ENCODE measurements around the gene ZNF784.

The ZNF784 gene

GRCh38 chr19:55599468-55599841, 24.9 kb downstream of the ZNF784 start, which contains the start of gene FIZ1:
FIZ1 (minus strand) TSS chr19:55599517; CDS start chr19:55597865, 1,652 bp downstream.
- Mint-ChIP-seq H3K36me3 (ENCODE audit: low read depth) (peaks cover 30% of the 10 kb centered on the region), H3K27ac (peak within 1 kb of the TSS; percentile 99), H3K4me1 (peaks cover 26% of the 10 kb centered on the region), H3K9me3 (peaks cover 4% of the 10 kb centered on the region), H3K4me3 (peak within 1 kb of the TSS; percentile 97), H3K27me3 (no peaks in the 10 kb centered on the region)
- DNase-seq (peak; percentile 96), ATAC-seq (peak; percentile 72)

GRCh38 chr19:55598719-55599467, 25.5 kb downstream of the ZNF784 start:
- Mint-ChIP-seq H3K9me3 (peaks cover 4% of the 10 kb centered on the region), H3K4me3 (peak overlapping the region; percentile 97), H3K27me3 (no peaks in the 10 kb centered on the region), H3K36me3 (ENCODE audit: low read depth) (peaks cover 30% of the 10 kb centered on the region), H3K4me1 (peaks cover 23% of the 10 kb centered on the region), H3K27ac (peak overlapping the region; percentile 99)
- ATAC-seq (peak; percentile 55), DNase-seq (peak; percentile 94)

GRCh38 chr19:55598034-55598433, 26.3 kb downstream of the ZNF784 start:
- ATAC-seq (no peak), DNase-seq (no peak)
- Mint-ChIP-seq H3K9me3 (peaks cover 4% of the 10 kb centered on the region), H3K4me3 (no peak overlapping the region), H3K36me3 (ENCODE audit: low read depth) (peaks cover 33% of the 10 kb centered on the region), H3K27me3 (no peaks in the 10 kb centered on the region), H3K27ac (no peak overlapping the region), H3K4me1 (peaks cover 18% of the 10 kb centered on the region)

- H3K4me1 Mint-ChIP-seq = peaks cover 18% of the 10 kb centered on the region
- no peak for DNase-seq
- no peak for ATAC-seq
- no peak overlapping the region for H3K4me3 Mint-ChIP-seq
- no peak overlapping the region for H3K27ac Mint-ChIP-seq
- H3K36me3 Mint-ChIP-seq (ENCODE audit: low read depth) = peaks cover 33% of the 10 kb centered on the region
- peaks cover 4% of the 10 kb centered on the region for H3K9me3 Mint-ChIP-seq
- H3K27me3 Mint-ChIP-seq = no peaks in the 10 kb centered on the region
These were observed 26.9 kb downstream of the ZNF784 start for GRCh38 chr19:55597501-55597921.

- Mint-ChIP-seq H3K27ac (no peak overlapping the region), H3K27me3 (no peaks in the 10 kb centered on the region), H3K36me3 (ENCODE audit: low read depth) (peaks cover 38% of the 10 kb centered on the region), H3K4me1 (peaks cover 13% of the 10 kb centered on the region), H3K4me3 (no peak overlapping the region), H3K9me3 (peaks cover 4% of the 10 kb centered on the region)
- ATAC-seq = no peak
- DNase-seq = no peak
These were observed 28.1 kb downstream of the ZNF784 start for GRCh38 chr19:55596304-55596703.

- no peak for ATAC-seq
- Mint-ChIP-seq H3K36me3 (ENCODE audit: low read depth) (peaks cover 38% of the 10 kb centered on the region), H3K27ac (no peak overlapping the region), H3K4me1 (peaks cover 9% of the 10 kb centered on the region), H3K9me3 (peaks cover 4% of the 10 kb centered on the region), H3K4me3 (no peak overlapping the region), H3K27me3 (no peaks in the 10 kb centered on the region)
- no peak for DNase-seq
These were observed 29.3 kb downstream of the ZNF784 start for GRCh38 chr19:55594996-55595545.

- no peak overlapping the region for H3K27ac Mint-ChIP-seq
- ATAC-seq (no peak), DNase-seq (no peak)
- H3K9me3 Mint-ChIP-seq = no peaks in the 10 kb centered on the region
- H3K27me3 Mint-ChIP-seq = no peaks in the 10 kb centered on the region
- peaks cover 34% of the 10 kb centered on the region for H3K36me3 Mint-ChIP-seq (ENCODE audit: low read depth)
- H3K4me3 Mint-ChIP-seq = no peak overlapping the region
- peaks cover 7% of the 10 kb centered on the region for H3K4me1 Mint-ChIP-seq
These were observed 31.1 kb downstream of the ZNF784 start for GRCh38 chr19:55593096-55593772.

- Mint-ChIP-seq H3K27ac (no peak overlapping the region), H3K27me3 (no peaks in the 10 kb centered on the region), H3K36me3 (ENCODE audit: low read depth) (peaks cover 32% of the 10 kb centered on the region), H3K9me3 (no peaks in the 10 kb centered on the region), H3K4me1 (peaks cover 8% of the 10 kb centered on the region), H3K4me3 (no peak overlapping the region)
- DNase-seq = no peak
- peak; percentile 42 for ATAC-seq
These were observed 31.8 kb downstream of the ZNF784 start for GRCh38 chr19:55592391-55593090.

GRCh38 chr19:55591555-55591954, 32.8 kb downstream of the ZNF784 start:
- peaks cover 17% of the 10 kb centered on the region for H3K4me1 Mint-ChIP-seq

GRCh38 chr19:55590617-55591016, 33.7 kb downstream of the ZNF784 start:
- Mint-ChIP-seq H3K4me3 (no peak overlapping the region), H3K36me3 (ENCODE audit: low read depth) (peaks cover 19% of the 10 kb centered on the region), H3K27ac (no peak overlapping the region), H3K9me3 (no peaks in the 10 kb centered on the region), H3K4me1 (peaks cover 26% of the 10 kb centered on the region), H3K27me3 (peaks cover 2% of the 10 kb centered on the region)
- ATAC-seq (no peak), DNase-seq (no peak)

More at GRCh38 chr19:55591555-55591954, 32.8 kb downstream of the ZNF784 start:
- DNase-seq (no peak), ATAC-seq (no peak)
- H3K27ac Mint-ChIP-seq = no peak overlapping the region
- H3K9me3 Mint-ChIP-seq = no peaks in the 10 kb centered on the region
- H3K4me3 Mint-ChIP-seq = no peak overlapping the region
- peaks cover 27% of the 10 kb centered on the region for H3K36me3 Mint-ChIP-seq (ENCODE audit: low read depth)
- no peaks in the 10 kb centered on the region for H3K27me3 Mint-ChIP-seq

- H3K36me3 Mint-ChIP-seq (ENCODE audit: low read depth) = peaks cover 13% of the 10 kb centered on the region
- no peak for ATAC-seq
- DNase-seq = no peak
- no peaks in the 10 kb centered on the region for H3K9me3 Mint-ChIP-seq
- H3K4me1 Mint-ChIP-seq = peaks cover 30% of the 10 kb centered on the region
- H3K27ac Mint-ChIP-seq = no peak overlapping the region
- H3K27me3 Mint-ChIP-seq = peaks cover 2% of the 10 kb centered on the region
- H3K4me3 Mint-ChIP-seq = no peak overlapping the region
These were observed 34.3 kb downstream of the ZNF784 start for GRCh38 chr19:55590109-55590508.

- ATAC-seq = no peak
- peaks cover 9% of the 10 kb centered on the region for H3K36me3 Mint-ChIP-seq (ENCODE audit: low read depth)
- no peak overlapping the region for H3K4me3 Mint-ChIP-seq
- H3K27me3 Mint-ChIP-seq = peaks cover 2% of the 10 kb centered on the region
- no peak overlapping the region for H3K27ac Mint-ChIP-seq
- H3K9me3 Mint-ChIP-seq = no peaks in the 10 kb centered on the region
- H3K4me1 Mint-ChIP-seq = peaks cover 30% of the 10 kb centered on the region
- DNase-seq = no peak
These were observed 35.6 kb downstream of the ZNF784 start for GRCh38 chr19:55588738-55589137.

- Mint-ChIP-seq H3K4me1 (peaks cover 31% of the 10 kb centered on the region), H3K4me3 (peak overlapping the region; percentile 77), H3K36me3 (ENCODE audit: low read depth) (peaks cover 6% of the 10 kb centered on the region), H3K9me3 (no peaks in the 10 kb centered on the region), H3K27me3 (peaks cover 2% of the 10 kb centered on the region), H3K27ac (no peak overlapping the region)
- DNase-seq (peak; percentile 95), ATAC-seq (peak; percentile 97)
These were observed 37.2 kb downstream of the ZNF784 start for GRCh38 chr19:55586976-55587668.
